Vagina (tissue), 2 donors: ENCODE results near the gene SCAF8.

Experiments used
- CTCF ChIP-seq, 3 experiments: fragments of 450-650 bp in 2 of 3; fragments of 200-600 bp in 1 of 3; sonication (generic) in 1 of 3; IDR thresholded peaks; one replicate each; pipeline ENCODE4 v1.5.1; 2017 to 2019; ENCODE audit warnings: antibody characterized with exemption in 3 of 3, mild to moderate bottlenecking in 2 of 3, moderate library complexity in 2 of 3
- POLR2A ChIP-seq, 2 donors: fragments of 450-650 bp; IDR thresholded peaks; one replicate each; pipeline ENCODE4 v1.6.1; 2017; ENCODE audit warnings: antibody characterized with exemption in 2 of 2, mild to moderate bottlenecking in 2 of 2, moderate library complexity in 2 of 2
- POLR2AphosphoS5 ChIP-seq, 2 donors: sonication (generic); formaldehyde crosslinking; IDR thresholded peaks; one replicate each; pipeline ENCODE4 v1.9.0; 2017; ENCODE audit warnings: antibody characterized with exemption in 2 of 2, mild to moderate bottlenecking in 2 of 2, low read depth in 1 of 2; ENCODE audit not compliant: insufficient read depth in 1 of 2

DNA sequence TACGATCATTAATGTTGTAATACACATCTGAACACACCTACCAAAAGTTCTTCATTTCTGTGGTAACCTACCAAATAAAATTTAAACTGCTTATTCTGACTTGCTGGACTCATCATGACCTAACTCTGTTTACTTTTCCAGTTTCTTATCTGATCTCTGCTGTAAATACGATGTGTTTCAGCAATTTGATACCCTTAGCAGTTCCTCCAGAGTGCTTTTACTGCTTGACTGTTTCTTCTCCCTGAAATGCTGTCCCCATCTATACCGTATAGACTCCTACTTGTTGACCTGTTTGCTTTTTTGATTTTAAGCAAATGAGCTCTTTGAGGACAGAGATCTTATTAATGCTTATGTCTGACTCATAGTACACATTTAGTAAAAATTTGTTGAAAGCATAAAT lies 119.5 kb downstream of the SCAF8 start:
- TF ChIP-seq CTCF (IDR thresholded peaks at IDR 0.05): no peak
- TF ChIP-seq POLR2A (IDR thresholded peaks at IDR 0.05): no peak
- TF ChIP-seq POLR2AphosphoS5 (IDR thresholded peaks at IDR 0.05; ENCODE audit: insufficient read depth in 1 of 2, low read depth in 1 of 2): no peak
